Measurements from ENCODE around the gene ZNF791.

Gene ZNF791

GRCh38 chr19:12646551-12646950 lies 35.8 kb downstream of the ZNF791 start:
- no peak overlapping the region for H3K4me3 Mint-ChIP-seq
- peak overlapping the region; percentile 38 for H3K27ac Mint-ChIP-seq
- no peaks in the 10 kb centered on the region for H3K9me3 Mint-ChIP-seq
- no peaks in the 10 kb centered on the region for H3K27me3 Mint-ChIP-seq
- no peak for ATAC-seq (ENCODE audit: low read depth)
- H3K36me3 Mint-ChIP-seq, result peaks cover 17% of the 10 kb centered on the region
- peaks cover 2% of the 10 kb centered on the region for H3K4me1 Mint-ChIP-seq
- no peak for DNase-seq (ENCODE audit: low spot score in 2 of 2)

- Mint-ChIP-seq H3K27me3 (no peaks in the 10 kb centered on the region), H3K4me1 (peaks cover 2% of the 10 kb centered on the region), H3K4me3 (no peak overlapping the region), H3K36me3 (peaks cover 19% of the 10 kb centered on the region), H3K9me3 (no peaks in the 10 kb centered on the region), H3K27ac (peak overlapping the region; percentile 38)
- DNase-seq (ENCODE audit: low spot score in 2 of 2) (no peak), ATAC-seq (ENCODE audit: low read depth) (no peak)
Observed at GRCh38 chr19:12647047-12647446, 36.3 kb downstream of the ZNF791 start.

- H3K4me1 Mint-ChIP-seq, result peaks cover 2% of the 10 kb centered on the region
- DNase-seq (ENCODE audit: low spot score in 2 of 2) (peak in 1 of 2 donors; percentile 42), ATAC-seq (ENCODE audit: low read depth) (peak; percentile 72)
- peaks cover 22% of the 10 kb centered on the region for H3K36me3 Mint-ChIP-seq
- no peaks in the 10 kb centered on the region for H3K9me3 Mint-ChIP-seq
- peak overlapping the region; percentile 38 for H3K27ac Mint-ChIP-seq
- H3K27me3 Mint-ChIP-seq, result no peaks in the 10 kb centered on the region
- no peak overlapping the region for H3K4me3 Mint-ChIP-seq
Observed at GRCh38 chr19:12647490-12648071, 36.9 kb downstream of the ZNF791 start.

GRCh38 chr19:12648088-12648487 lies 37.4 kb downstream of the ZNF791 start:
- H3K27ac Mint-ChIP-seq, result no peak overlapping the region
- H3K36me3 Mint-ChIP-seq, result peaks cover 22% of the 10 kb centered on the region
- DNase-seq (ENCODE audit: low spot score in 2 of 2) (no peak), ATAC-seq (ENCODE audit: low read depth) (no peak)
- no peaks in the 10 kb centered on the region for H3K27me3 Mint-ChIP-seq
- H3K4me1 Mint-ChIP-seq, result peaks cover 2% of the 10 kb centered on the region
- H3K4me3 Mint-ChIP-seq, result no peak overlapping the region
- no peaks in the 10 kb centered on the region for H3K9me3 Mint-ChIP-seq

- H3K4me3 Mint-ChIP-seq, result no peak overlapping the region
- no peaks in the 10 kb centered on the region for H3K9me3 Mint-ChIP-seq
- peak overlapping the region; percentile 36 for H3K27ac Mint-ChIP-seq
- peaks cover 2% of the 10 kb centered on the region for H3K4me1 Mint-ChIP-seq
- DNase-seq (ENCODE audit: low spot score in 2 of 2) (no peak), ATAC-seq (ENCODE audit: low read depth) (no peak)
- no peaks in the 10 kb centered on the region for H3K27me3 Mint-ChIP-seq
- peaks cover 24% of the 10 kb centered on the region for H3K36me3 Mint-ChIP-seq
Observed at GRCh38 chr19:12649941-12650340, 39.2 kb downstream of the ZNF791 start.

- ATAC-seq (ENCODE audit: low read depth), result no peak
- H3K4me3 Mint-ChIP-seq, result no peak overlapping the region
- H3K4me1 Mint-ChIP-seq, result peaks cover 7% of the 10 kb centered on the region
- H3K36me3 Mint-ChIP-seq, result peaks cover 38% of the 10 kb centered on the region
- no peaks in the 10 kb centered on the region for H3K27me3 Mint-ChIP-seq
- no peak for DNase-seq (ENCODE audit: low spot score in 2 of 2)
- H3K9me3 Mint-ChIP-seq, result no peaks in the 10 kb centered on the region
- H3K27ac Mint-ChIP-seq, result no peak overlapping the region
Observed at GRCh38 chr19:12652219-12652618, 41.5 kb downstream of the ZNF791 start.

GRCh38 chr19:12655546-12655945 lies 44.8 kb downstream of the ZNF791 start:
- Mint-ChIP-seq H3K36me3 (peaks cover 39% of the 10 kb centered on the region), H3K27ac (peak overlapping the region; percentile 56), H3K9me3 (no peaks in the 10 kb centered on the region), H3K27me3 (no peaks in the 10 kb centered on the region), H3K4me1 (peaks cover 10% of the 10 kb centered on the region), H3K4me3 (no peak overlapping the region)
- ATAC-seq (ENCODE audit: low read depth) (no peak), DNase-seq (ENCODE audit: low spot score in 2 of 2) (no peak)

- Mint-ChIP-seq H3K36me3 (peaks cover 39% of the 10 kb centered on the region), H3K9me3 (no peaks in the 10 kb centered on the region), H3K27me3 (no peaks in the 10 kb centered on the region), H3K27ac (no peak overlapping the region), H3K4me3 (no peak overlapping the region), H3K4me1 (peaks cover 13% of the 10 kb centered on the region)
- peak; percentile 19 for ATAC-seq (ENCODE audit: low read depth)
- DNase-seq (ENCODE audit: low spot score in 2 of 2), result no peak
Observed at GRCh38 chr19:12656899-12657571, 46.3 kb downstream of the ZNF791 start.

- H3K36me3 Mint-ChIP-seq, result peaks cover 37% of the 10 kb centered on the region
- no peaks in the 10 kb centered on the region for H3K9me3 Mint-ChIP-seq
- no peak for DNase-seq (ENCODE audit: low spot score in 2 of 2)
- H3K27ac Mint-ChIP-seq, result no peak overlapping the region
- no peak for ATAC-seq (ENCODE audit: low read depth)
- H3K4me3 Mint-ChIP-seq, result no peak overlapping the region
- H3K27me3 Mint-ChIP-seq, result no peaks in the 10 kb centered on the region
- H3K4me1 Mint-ChIP-seq, result peaks cover 13% of the 10 kb centered on the region
Observed at GRCh38 chr19:12657966-12658365, 47.2 kb downstream of the ZNF791 start.

- Mint-ChIP-seq H3K4me1 (peaks cover 23% of the 10 kb centered on the region), H3K4me3 (no peak overlapping the region)
- ATAC-seq (ENCODE audit: low read depth), result no peak
Observed at GRCh38 chr19:12660980-12661379, 50.3 kb downstream of the ZNF791 start.

GRCh38 chr19:12664406-12665280 lies 53.9 kb downstream of the ZNF791 start:
- no peaks in the 10 kb centered on the region for H3K27me3 Mint-ChIP-seq
- ATAC-seq (ENCODE audit: low read depth) (no peak), DNase-seq (ENCODE audit: low spot score in 2 of 2) (no peak)
- peaks cover 11% of the 10 kb centered on the region for H3K36me3 Mint-ChIP-seq
- H3K4me3 Mint-ChIP-seq, result peak overlapping the region; percentile 96
- peak overlapping the region; percentile 99 for H3K27ac Mint-ChIP-seq
- peaks cover 42% of the 10 kb centered on the region for H3K4me1 Mint-ChIP-seq
- no peaks in the 10 kb centered on the region for H3K9me3 Mint-ChIP-seq

More at GRCh38 chr19:12660980-12661379, 50.3 kb downstream of the ZNF791 start:
- Mint-ChIP-seq H3K36me3 (peaks cover 25% of the 10 kb centered on the region), H3K27me3 (no peaks in the 10 kb centered on the region), H3K27ac (no peak overlapping the region), H3K9me3 (no peaks in the 10 kb centered on the region)
- DNase-seq (ENCODE audit: low spot score in 2 of 2), result no peak

- no peaks in the 10 kb centered on the region for H3K9me3 Mint-ChIP-seq
- H3K4me1 Mint-ChIP-seq, result peaks cover 39% of the 10 kb centered on the region
- peak overlapping the region; percentile 96 for H3K4me3 Mint-ChIP-seq
- no peaks in the 10 kb centered on the region for H3K27me3 Mint-ChIP-seq
- peak overlapping the region; percentile 99 for H3K27ac Mint-ChIP-seq
- ATAC-seq (ENCODE audit: low read depth), result peak; percentile 79
- peaks cover 6% of the 10 kb centered on the region for H3K36me3 Mint-ChIP-seq
- DNase-seq (ENCODE audit: low spot score in 2 of 2), result peak; percentile 65 to 82
Observed at GRCh38 chr19:12665281-12665573, 54.5 kb downstream of the ZNF791 start.

- Mint-ChIP-seq H3K4me1 (peaks cover 39% of the 10 kb centered on the region), H3K9me3 (no peaks in the 10 kb centered on the region), H3K4me3 (peak overlapping the region; percentile 96), H3K27me3 (no peaks in the 10 kb centered on the region), H3K27ac (peak overlapping the region; percentile 99), H3K36me3 (peaks cover 4% of the 10 kb centered on the region)
- ATAC-seq (ENCODE audit: low read depth), result peak; percentile 41
- DNase-seq (ENCODE audit: low spot score in 2 of 2), result peak; percentile 28 to 56
Observed at GRCh38 chr19:12665671-12666264, 55.0 kb downstream of the ZNF791 start.
